Activated CD4-positive, alpha-beta T cell treated with anti-CD3 and anti-CD28 coated beads for 4 hours (primary cell): ENCODE data around the gene IL17RE.
"Not testable (repeated sequence)": the region's sequence is repeated elsewhere in the genome, so short reads cannot be mapped to it uniquely, and the experiment has no call there.

Source experiments
- DNase-seq, 2 donors: peaks; one replicate each; pipeline ENCODE4 v3.0.0-alpha.2; 2020

The IL17RE gene

GRCh38 chr3:9902372-9903237, at the start of gene IL17RE:
IL17RE (plus strand) TSS chr3:9902848; CDS start chr3:9902933, 85 bp downstream.
- DNase-seq = no peak

DNA sequence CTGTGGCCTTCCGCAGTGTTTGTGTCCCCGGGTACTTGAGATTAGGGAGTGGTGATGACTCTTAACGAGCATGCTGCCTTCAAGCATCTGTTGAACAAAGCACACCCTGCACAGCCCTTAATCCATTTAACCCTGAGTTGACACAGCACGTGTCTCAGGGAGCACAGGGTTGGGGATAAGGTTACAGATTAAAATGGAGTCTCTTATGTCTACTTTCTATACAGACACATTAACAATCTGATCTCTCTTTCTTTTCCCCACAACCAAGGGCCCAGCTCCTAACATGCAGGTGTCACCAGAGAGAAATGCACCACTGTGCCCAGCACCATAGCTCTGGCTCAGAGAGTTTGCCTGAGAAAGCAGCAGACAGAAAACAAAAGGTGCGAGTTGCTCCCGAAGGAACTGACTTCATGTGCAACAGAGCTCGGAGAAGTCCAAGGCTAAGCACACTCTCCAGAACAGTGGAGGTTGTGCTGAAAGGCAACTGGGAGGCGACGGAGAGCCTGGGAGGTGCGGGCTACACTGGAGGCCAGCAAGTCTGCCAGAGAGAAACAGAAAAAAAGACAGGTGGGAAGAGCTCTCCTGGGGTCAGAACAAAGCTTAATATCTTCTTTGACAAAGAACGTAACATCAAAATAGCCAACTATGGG, 48.2 kb upstream of the IL17RE start:
- DNase-seq = not testable (repeated sequence)

DNA sequence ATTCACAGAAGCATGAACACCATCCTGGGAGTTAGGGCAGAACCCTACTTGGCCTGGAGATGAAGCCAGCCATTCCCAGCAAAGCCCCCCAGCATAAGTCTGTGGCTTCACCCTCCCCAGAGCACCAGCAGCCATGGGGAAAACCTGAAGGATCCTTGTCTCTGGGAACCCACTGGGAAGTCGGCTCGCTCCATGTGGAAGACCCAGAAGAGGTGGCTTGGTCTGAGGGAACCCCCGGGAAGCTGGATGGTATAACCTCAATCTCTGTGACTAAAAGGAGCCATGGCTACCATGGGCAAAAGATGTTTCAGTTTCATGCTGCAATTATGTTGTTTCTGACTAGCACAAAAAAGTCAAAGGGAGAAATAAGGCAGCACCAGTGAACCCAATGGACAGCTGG, 47.1 kb upstream of the IL17RE start:
- DNase-seq = no peak

GRCh38 chr3:9859530-9860025, 43.1 kb upstream of the IL17RE start:
- no peak for DNase-seq

DNA sequence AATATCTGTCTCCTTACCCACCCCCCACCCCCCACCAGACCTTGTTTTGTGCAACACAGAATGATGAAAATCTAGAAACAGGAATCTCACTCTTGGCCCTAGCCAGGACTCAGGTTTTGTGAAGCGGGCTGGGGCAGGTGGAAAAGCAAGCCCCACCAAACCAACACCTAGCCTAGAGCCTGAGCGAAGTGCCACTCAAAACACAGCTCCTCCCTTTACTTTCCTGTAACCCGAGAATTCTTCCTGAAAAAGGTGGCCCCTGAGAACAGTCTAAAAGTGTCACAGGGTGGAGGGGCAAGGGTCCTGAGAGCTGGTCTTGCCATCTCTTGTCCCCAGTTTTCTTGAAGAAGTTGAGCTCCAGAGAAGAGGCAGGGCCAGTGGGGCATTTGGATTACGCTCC, 41.4 kb upstream of the IL17RE start:
- DNase-seq = no peak

GRCh38 chr3:9861626-9862130, 41.0 kb upstream of the IL17RE start:
- DNase-seq = no peak

DNA sequence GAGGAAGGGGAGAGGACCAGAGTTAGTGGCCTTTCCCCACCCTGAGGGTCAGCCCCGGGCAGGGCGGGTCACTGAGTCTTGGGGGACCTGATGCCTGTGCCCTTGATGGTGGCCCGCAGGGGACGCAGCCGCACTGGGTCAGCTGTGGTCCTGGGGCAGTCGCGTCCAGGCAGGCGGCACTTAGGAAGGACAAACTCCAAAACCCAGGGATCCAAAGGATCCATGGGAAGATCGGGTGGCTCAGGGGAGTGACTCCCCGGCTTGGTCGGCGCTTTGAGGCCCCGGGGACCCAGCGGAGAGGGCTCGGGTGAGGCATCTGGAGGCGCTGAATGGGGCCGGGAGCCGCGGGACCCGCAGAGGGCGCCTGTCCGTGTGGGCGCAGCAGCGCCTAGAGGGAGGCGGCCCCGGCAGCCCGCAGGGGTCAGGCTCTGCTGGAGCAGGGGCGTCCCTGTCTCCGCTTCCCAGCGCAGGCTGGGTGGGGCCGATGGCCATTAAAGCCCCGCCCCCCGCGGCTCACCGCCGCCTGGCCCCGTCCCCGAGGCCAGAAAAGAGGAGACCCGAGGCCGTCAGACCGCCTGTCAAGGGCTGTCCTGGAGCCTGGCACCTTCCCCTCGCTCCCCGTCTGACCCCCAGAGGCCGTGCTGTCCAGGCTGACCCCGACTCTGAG, 40.1 kb upstream of the IL17RE start:
- DNase-seq = peak; percentile 24 to 32

- no peak for DNase-seq
These were observed 39.4 kb upstream of the IL17RE start for GRCh38 chr3:9863058-9863772.

- DNase-seq = no peak
These were observed 38.3 kb upstream of the IL17RE start for GRCh38 chr3:9864200-9864927.

GRCh38 chr3:9865125-9865637, 37.5 kb upstream of the IL17RE start:
- not testable (repeated sequence) for DNase-seq

GRCh38 chr3:9866639-9867038, 36.0 kb upstream of the IL17RE start:
- no peak for DNase-seq

DNA sequence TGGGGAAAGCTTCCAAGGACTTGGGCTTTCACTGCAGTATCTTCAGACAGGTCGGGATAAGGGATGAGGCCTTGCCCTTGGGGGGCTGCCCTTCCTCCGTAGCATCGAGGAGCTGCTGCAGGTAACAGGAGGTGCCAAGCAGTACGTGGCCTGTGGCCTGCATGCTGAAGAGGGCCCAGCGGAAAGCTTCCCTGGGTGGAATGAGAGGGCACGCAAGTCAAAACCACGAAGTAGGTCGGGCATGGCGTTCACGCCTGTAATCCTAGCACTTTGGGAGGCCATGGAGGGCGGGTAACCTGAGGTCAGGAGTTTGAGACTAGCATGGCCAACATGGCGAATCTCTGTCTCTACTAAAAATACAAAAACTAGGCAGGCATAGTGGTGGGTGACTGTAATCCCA, 35.5 kb upstream of the IL17RE start:
- DNase-seq = no peak

DNA sequence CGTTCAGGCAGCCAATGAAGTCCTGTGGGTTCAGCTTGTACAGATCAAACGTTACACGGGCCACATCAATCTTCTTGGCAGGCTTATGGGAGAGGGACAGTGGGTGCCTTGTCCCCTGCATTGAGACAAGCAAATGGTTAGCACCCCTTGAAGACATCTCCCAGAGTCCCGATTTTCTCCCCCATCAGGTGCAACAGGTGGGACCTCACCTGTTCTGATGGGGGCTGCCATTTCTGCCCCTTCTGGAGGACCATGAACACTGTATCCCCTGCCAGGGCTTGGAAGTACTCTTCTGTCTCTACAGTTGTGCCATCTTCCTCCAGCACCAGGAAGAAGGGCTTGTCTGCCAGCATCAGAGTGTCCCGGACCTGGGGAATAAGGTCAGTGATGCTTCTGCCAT, 32.7 kb upstream of the IL17RE start:
- DNase-seq = no peak

DNA sequence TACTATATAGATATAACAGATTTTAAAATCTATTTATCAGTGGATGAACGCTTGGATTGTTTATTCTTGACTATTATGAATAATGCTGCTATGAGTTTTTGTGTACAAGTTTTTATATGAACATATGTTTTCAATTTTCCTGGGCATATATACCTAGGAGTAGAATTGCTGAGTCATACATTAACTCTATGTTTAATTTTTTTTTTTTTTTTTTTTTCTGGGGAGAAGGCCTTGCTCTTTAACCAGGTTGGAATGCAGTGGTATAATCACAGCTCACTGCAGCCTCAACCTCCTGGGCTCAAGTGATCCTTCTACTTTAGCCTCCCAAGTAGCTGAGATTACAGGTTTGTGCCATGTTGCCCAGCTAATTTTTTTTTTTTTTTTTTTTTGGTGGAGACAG, 31.7 kb upstream of the IL17RE start:
- no peak for DNase-seq

DNA sequence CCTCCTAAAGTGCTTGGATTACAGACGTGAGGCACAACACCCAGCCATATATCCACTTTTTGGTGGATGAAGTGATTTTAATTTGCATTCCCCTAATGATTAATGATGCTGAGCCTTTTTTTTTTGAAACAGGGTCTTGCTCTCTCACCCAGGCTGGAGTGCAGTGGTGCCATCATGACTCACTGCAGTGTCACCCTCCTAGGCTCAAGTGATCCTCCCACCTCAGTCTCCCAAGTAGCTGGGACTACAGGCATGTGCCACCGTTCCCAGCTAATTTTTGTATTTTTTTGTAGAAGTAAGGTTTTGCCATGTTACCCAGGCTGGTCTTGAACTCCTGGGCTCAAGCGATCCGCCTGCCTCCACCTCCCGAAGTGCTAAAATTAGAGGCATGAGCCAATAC, 30.6 kb upstream of the IL17RE start:
- DNase-seq = not testable (repeated sequence)

GRCh38 chr3:9875448-9875847, 27.2 kb upstream of the IL17RE start:
- no peak for DNase-seq

DNA sequence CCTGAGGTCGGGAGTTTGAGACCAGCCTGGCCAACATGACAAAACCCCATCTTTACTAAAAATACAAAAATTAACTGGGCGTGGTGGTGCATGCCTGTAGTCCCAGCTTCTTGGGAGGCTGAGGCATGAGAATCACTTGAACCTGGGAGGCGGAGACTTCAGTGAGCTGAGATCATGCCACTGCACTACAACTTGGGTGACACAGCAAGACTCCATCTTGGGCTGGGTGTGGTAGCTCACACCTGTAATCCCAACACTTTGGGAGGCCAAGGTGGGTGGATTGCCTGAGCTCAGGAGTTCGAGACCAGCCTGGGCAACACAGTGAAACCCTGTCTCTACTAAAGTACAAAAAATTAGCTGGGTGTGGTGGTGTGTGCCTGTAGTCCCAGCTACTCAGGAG, 26.4 kb upstream of the IL17RE start:
- DNase-seq = not testable (repeated sequence)

GRCh38 chr3:9876991-9877390, 25.7 kb upstream of the IL17RE start:
- peak in 1 of 2 donors; percentile 20 for DNase-seq

- no peak for DNase-seq
These were observed 23.9 kb upstream of the IL17RE start for GRCh38 chr3:9878700-9879099.

DNA sequence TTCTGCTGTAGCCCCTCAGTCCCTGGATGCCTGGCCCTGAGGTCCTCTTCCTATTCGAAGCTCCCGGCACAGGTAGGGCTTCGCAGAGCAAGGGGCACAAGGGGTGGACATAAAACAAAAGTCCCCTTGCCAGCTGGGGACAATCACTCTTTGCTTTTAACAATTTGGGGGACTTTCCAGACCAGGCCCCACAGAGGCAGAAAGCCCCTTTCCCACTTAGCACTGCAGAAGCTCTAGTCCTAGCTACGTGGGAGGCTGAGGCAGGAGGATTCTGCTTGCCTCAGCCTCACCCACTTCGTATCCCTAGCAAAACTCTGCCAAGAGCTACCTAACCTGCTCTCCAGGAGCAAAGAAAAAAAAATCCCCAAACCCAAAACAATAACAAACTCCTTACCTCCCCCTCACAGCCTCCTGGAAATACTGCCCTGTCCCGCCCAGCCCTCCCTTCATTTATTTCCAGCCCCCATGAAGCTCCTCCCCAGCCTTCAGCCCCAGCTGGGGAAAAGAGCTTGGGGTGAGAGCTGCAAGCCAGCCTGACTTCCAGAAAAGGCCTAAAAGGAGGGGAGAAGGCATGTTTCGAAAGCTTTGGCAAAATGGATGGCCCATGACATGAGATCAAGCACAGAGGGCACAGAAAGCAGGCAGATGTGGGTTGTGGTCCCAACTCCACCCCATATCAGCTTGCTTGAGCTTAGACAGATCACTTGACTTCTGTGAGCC, 22.7 kb upstream of the IL17RE start, which contains the start of gene CIDEC:
CIDEC (minus strand) TSS at position 424 of the 720 bp plus-strand sequence. CDS start 1,767 bp downstream, outside the sequence.
- DNase-seq = no peak

DNA sequence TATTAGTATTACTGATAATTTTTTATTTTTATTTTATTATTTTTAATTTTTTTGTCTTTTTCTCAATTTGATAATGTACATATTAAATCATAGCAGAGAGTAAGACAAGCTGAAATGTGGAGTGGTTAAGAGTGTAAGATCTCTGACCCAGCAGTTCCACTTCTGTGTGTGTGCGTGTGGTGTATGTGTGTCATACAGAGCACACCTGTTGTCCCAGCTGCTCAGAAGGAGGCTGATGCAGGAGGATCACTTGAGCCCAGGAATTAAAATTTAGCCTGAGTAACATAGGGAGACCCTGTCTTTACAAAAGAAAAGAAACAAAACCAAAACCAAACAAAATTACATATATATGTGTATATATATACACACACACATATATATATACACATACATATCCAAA, 21.2 kb upstream of the IL17RE start:
- no peak for DNase-seq
